ENCODE measurements around the gene ABCC11. TPM values are rescaled to one million over a fixed set of nuclear protein-coding genes. Genes with fewer than 3 reads are reported as not detected.
"Not testable (repeated sequence)": the region's sequence is repeated elsewhere in the genome, so short reads cannot be mapped to it uniquely, and the experiment has no call there.

ABCC11 gene
- polyA plus RNA-seq, 4 donors, result 0.23 to 0.60 (median 0.32) TPM

- DNase-seq (ENCODE audit: low read depth in 4 of 4, low spot score in 2 of 4), result no peak
These were observed 42.6 kb downstream of the ABCC11 start for GRCh38 chr16:48204825-48205151.

- DNase-seq (ENCODE audit: low read depth in 4 of 4, low spot score in 2 of 4), result no peak
These were observed 43.1 kb downstream of the ABCC11 start for GRCh38 chr16:48203974-48204824.

GRCh38 chr16:48201515-48202201 lies 45.7 kb downstream of the ABCC11 start:
- DNase-seq (ENCODE audit: low read depth in 4 of 4, low spot score in 2 of 4), result no peak

GRCh38 chr16:48197294-48197693 lies 50.0 kb downstream of the ABCC11 start:
- DNase-seq (ENCODE audit: low read depth in 4 of 4, low spot score in 2 of 4), result no peak

GRCh38 chr16:48194828-48195556 lies 52.3 kb downstream of the ABCC11 start:
- peak in 2 of 4 donors; percentile 7 to 12 for DNase-seq (ENCODE audit: low read depth in 4 of 4, low spot score in 2 of 4)

- no peak for DNase-seq (ENCODE audit: low read depth in 4 of 4, low spot score in 2 of 4)
These were observed 53.5 kb downstream of the ABCC11 start for GRCh38 chr16:48193846-48194245.

- no peak for DNase-seq (ENCODE audit: low read depth in 4 of 4, low spot score in 2 of 4)
These were observed 58.8 kb downstream of the ABCC11 start for GRCh38 chr16:48188449-48189102.

- DNase-seq (ENCODE audit: low read depth in 4 of 4, low spot score in 2 of 4), result no peak
These were observed 59.6 kb downstream of the ABCC11 start for GRCh38 chr16:48187779-48188178.

GRCh38 chr16:48184681-48185080 lies 62.7 kb downstream of the ABCC11 start:
- DNase-seq (ENCODE audit: low read depth in 4 of 4, low spot score in 2 of 4), result no peak

- no peak for DNase-seq (ENCODE audit: low read depth in 4 of 4, low spot score in 2 of 4)
These were observed 64.3 kb downstream of the ABCC11 start for GRCh38 chr16:48182979-48183537.

GRCh38 chr16:48181746-48182520 lies 65.4 kb downstream of the ABCC11 start:
- not testable (repeated sequence) for DNase-seq (ENCODE audit: low read depth in 4 of 4, low spot score in 2 of 4)

- no peak for DNase-seq (ENCODE audit: low read depth in 4 of 4, low spot score in 2 of 4)
These were observed 66.4 kb downstream of the ABCC11 start for GRCh38 chr16:48180868-48181480.

GRCh38 chr16:48176635-48177408 lies 70.5 kb downstream of the ABCC11 start:
- DNase-seq (ENCODE audit: low read depth in 4 of 4, low spot score in 2 of 4), result no peak

GRCh38 chr16:48173889-48174288 lies 73.5 kb downstream of the ABCC11 start:
- DNase-seq (ENCODE audit: low read depth in 4 of 4, low spot score in 2 of 4), result no peak

- DNase-seq (ENCODE audit: low read depth in 4 of 4, low spot score in 2 of 4), result no peak
These were observed 74.7 kb downstream of the ABCC11 start for GRCh38 chr16:48172682-48173081.

GRCh38 chr16:48169896-48170295 lies 77.4 kb downstream of the ABCC11 start:
- no peak for DNase-seq (ENCODE audit: low read depth in 4 of 4, low spot score in 2 of 4)

GRCh38 chr16:48168075-48168474 lies 79.3 kb downstream of the ABCC11 start:
- no peak for DNase-seq (ENCODE audit: low read depth in 4 of 4, low spot score in 2 of 4)

- DNase-seq (ENCODE audit: low read depth in 4 of 4, low spot score in 2 of 4), result not testable (repeated sequence)
These were observed 80.7 kb downstream of the ABCC11 start for GRCh38 chr16:48166617-48167016.
